Lower leg skin (tissue), 4 donors: ENCODE measurements around the gene SUSD2. TPM values are rescaled to one million over a fixed set of nuclear protein-coding genes. Genes with fewer than 3 reads are reported as not detected.
"Not testable (repeated sequence)": the region's sequence is repeated elsewhere in the genome, so short reads cannot be mapped to it uniquely, and the experiment has no call there.

ENCODE experiments used
- DNase-seq, 2 donors: peaks; one replicate each; pipeline ENCODE4 v3.0.0-alpha.2; 2019; ENCODE audit warnings: low spot score in 2 of 2
- H3K4me3 ChIP-seq: fragments of 200-600 bp; sonication (generic); 2 replicates; pipeline ENCODE4 v1.5.1; 2017; ENCODE audit warnings: mild to moderate bottlenecking, low read depth; ENCODE audit not compliant: poor library complexity, severe bottlenecking
- CTCF ChIP-seq, 3 donors: fragments of 450-650 bp; IDR thresholded peaks; one replicate each; pipeline ENCODE4 v1.5.1; 2016; ENCODE audit warnings: antibody characterized with exemption in 3 of 3, mild to moderate bottlenecking in 3 of 3, moderate library complexity in 2 of 3
- POLR2A ChIP-seq, 2 donors: fragments of 450-650 bp; IDR thresholded peaks; one replicate each; pipeline ENCODE4 v1.6.1; 2016 to 2017; ENCODE audit warnings: antibody characterized with exemption in 2 of 2, mild to moderate bottlenecking in 1 of 2, moderate library complexity in 1 of 2
- WGBS, 2 donors: methylation state at CpG; one replicate each; pipeline ENCODE4 v1.1.5; 2018; 5-methylcytosine and 5-hydroxymethylcytosine counted together
- intact Hi-C: fragments of 100-400 bp; cut with DNase I; formaldehyde crosslinking; loops from one replicate; pipeline ENCODE4 v1.15.0; 2023; ENCODE audit warnings: low total_unique reads
- total RNA-seq, 4 donors: library from RNA; depleted of rRNA; stranded (reverse); fragments of >200 nt; gene quantifications; one replicate each; pipeline ENCODE4 v1.1.0, GENCODE V29; 2016

SUSD2 gene
- total RNA-seq = 10 to 100 TPM; 18.3 to 74.3 (median 27.0) TPM

GRCh38 chr22:24181088-24181995 is at the start of gene SUSD2:
Gene SUSD2 (plus strand): TSS chr22:24181487. CDS start chr22:24181520, 33 bp downstream.
- DNase-seq = no peak
- H3K4me3 ChIP-seq = no peak within 1 kb of the TSS
- 56 to 60% methylated on average over 20 to 26 of the region's 35 CpGs for WGBS, 2 donors
- no peak for TF ChIP-seq CTCF (IDR thresholded peaks at IDR 0.05)
- TF ChIP-seq POLR2A (IDR thresholded peaks at IDR 0.05) = no peak
- intact Hi-C loops = no loop called here

GRCh38 chr22:24133187-24133965 is 47.9 kb upstream of the SUSD2 start:
- TF ChIP-seq CTCF (IDR thresholded peaks at IDR 0.05) (no peak), POLR2A (IDR thresholded peaks at IDR 0.05) (no peak)
- no peak for DNase-seq
- no peak overlapping the region for H3K4me3 ChIP-seq
- WGBS, 2 donors = 86 to 94% methylated on average over 11 of the region's 11 CpGs
- intact Hi-C loops = no loop called here

- intact Hi-C loops = no loop called here
- TF ChIP-seq CTCF (IDR thresholded peaks at IDR 0.05) (no peak), POLR2A (IDR thresholded peaks at IDR 0.05) (no peak)
- DNase-seq = no peak
- H3K4me3 ChIP-seq = no peak overlapping the region
- 73 to 78% methylated on average over 20 to 22 of the region's 22 CpGs for WGBS, 2 donors
Measured at GRCh38 chr22:24134090-24134846, 47.0 kb upstream of the SUSD2 start.

GRCh38 chr22:24136533-24136932 is 44.8 kb upstream of the SUSD2 start:
- 93 to 97% methylated on average over 6 of the region's 6 CpGs for WGBS, 2 donors
- DNase-seq, intact Hi-C loops: not testable (repeated sequence)

GRCh38 chr22:24137595-24137994 is 43.7 kb upstream of the SUSD2 start:
- TF ChIP-seq POLR2A (IDR thresholded peaks at IDR 0.05) = no peak
- no peak for TF ChIP-seq CTCF (IDR thresholded peaks at IDR 0.05)
- H3K4me3 ChIP-seq = no peak overlapping the region
- DNase-seq = no peak
- intact Hi-C loops = no loop called here
- WGBS, 2 donors = 44 to 46% methylated on average over 2 of the region's 2 CpGs

More at GRCh38 chr22:24136533-24136932, 44.8 kb upstream of the SUSD2 start:
- H3K4me3 ChIP-seq = not testable (repeated sequence)
